ENCODE results near the gene GPRC5B.

- no peak for TF ChIP-seq CTCF (conservative IDR thresholded peaks at IDR 0.05)
- TF ChIP-seq ZFX (IDR thresholded peaks at IDR 0.05): no peak
Observed at GRCh38 chr16:19874026-19874425, 10.6 kb downstream of the GPRC5B start.
